ENCODE measurements around the gene MT1X.

- TF ChIP-seq CTCF (IDR thresholded peaks at IDR 0.05; ENCODE audit: borderline replicate concordance, extremely low read depth, low read length, poor library complexity, severe bottlenecking) (no peak), EZH2 (IDR thresholded peaks at IDR 0.05; ENCODE audit: borderline replicate concordance, low read depth, low read length, severe bottlenecking) (no peak)
Measured at GRCh38 chr16:56653218-56653617, 29.1 kb upstream of the MT1X start.
